ENCODE results near the gene CADPS2. TPM values are rescaled to one million over a fixed set of nuclear protein-coding genes. Genes with fewer than 3 reads are reported as not detected.

CADPS2 gene
- polyA plus RNA-seq, 1 experiment, result 0.38 TPM

DNA sequence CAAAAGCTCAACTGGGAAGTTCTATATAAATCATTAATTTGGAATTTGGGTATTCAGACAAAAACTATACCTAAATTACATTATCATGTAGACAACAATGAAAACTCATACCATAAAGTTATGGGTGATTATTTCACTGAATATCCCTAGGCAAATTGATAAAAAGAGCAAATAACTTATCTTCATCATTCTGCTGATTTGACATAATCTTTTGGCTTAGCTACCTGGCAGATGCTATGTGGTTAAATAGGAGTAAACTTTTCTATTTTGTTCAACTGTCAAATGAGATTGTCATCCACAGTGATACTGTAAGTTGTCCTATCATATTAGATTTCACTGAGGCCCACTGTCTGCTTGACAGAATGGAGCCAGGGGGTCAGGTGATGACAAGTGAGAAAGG, 432.8 kb downstream of the CADPS2 start:
- ChIA-PET CTCF (interaction anchor here (0.7 kb wide), 1 partner anchor 35 kb away, joined by 3 read pairs; no protein-coding TSS in a partner anchor), POLR2A (no interaction called here)
- TF ChIP-seq, protein P1, sequence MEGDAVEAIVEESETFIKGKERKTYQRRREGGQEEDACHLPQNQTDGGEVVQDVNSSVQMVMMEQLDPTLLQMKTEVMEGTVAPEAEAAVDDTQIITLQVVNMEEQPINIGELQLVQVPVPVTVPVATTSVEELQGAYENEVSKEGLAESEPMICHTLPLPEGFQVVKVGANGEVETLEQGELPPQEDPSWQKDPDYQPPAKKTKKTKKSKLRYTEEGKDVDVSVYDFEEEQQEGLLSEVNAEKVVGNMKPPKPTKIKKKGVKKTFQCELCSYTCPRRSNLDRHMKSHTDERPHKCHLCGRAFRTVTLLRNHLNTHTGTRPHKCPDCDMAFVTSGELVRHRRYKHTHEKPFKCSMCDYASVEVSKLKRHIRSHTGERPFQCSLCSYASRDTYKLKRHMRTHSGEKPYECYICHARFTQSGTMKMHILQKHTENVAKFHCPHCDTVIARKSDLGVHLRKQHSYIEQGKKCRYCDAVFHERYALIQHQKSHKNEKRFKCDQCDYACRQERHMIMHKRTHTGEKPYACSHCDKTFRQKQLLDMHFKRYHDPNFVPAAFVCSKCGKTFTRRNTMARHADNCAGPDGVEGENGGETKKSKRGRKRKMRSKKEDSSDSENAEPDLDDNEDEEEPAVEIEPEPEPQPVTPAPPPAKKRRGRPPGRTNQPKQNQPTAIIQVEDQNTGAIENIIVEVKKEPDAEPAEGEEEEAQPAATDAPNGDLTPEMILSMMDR (IDR thresholded peaks at IDR 0.05; ENCODE audit: insufficient read depth, low read depth, low read length), result no peak
- H3K4me3 ChIP-seq (ENCODE audit: low read depth, low read length), result no peak overlapping the region
- H3K36me3 ChIP-seq (ENCODE audit: control insufficient read depth, insufficient read depth, low read length), result no peaks in the 10 kb centered on the region
- no peaks in the 10 kb centered on the region for H3K27me3 ChIP-seq (ENCODE audit: control insufficient read depth, insufficient read depth, low read length)
- DNase-seq (ENCODE audit: low read depth), result no peak

DNA sequence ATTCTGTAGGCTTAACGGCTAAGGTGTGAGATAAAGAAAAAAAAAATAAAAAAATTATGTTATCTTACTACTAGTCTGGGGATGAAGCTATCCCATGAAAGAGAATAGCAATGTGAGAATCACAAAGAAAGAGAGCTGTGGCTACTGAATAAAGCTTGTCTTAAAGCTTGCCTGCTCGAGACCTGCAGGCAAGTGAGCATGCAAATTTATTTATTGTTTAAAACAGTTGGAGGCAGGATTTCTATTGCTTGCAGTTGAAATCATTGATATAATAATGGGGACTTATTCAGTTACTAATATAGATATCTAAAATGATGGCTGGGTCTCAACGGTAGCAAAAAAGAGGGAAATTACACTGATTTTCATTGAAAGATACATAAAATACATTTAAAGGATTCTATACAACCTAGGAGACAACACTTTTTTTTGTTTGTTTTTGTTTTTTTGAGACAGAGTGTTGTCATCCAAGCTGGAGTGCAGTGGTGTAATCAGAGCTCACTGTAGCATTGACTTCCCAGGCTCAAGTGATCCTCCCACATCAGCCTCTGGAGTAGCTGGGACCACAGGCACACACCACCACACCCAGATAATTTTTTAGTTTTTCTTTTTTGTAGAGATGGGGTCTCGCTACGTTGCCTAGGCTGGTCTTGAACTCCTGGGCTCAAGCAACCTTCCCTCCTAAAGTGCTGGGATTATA, 437.2 kb downstream of the CADPS2 start:
- CTCF ChIA-PET, result no interaction called here
- H3K4me3 ChIP-seq (ENCODE audit: low read depth, low read length), result no peak overlapping the region
- TF ChIP-seq, protein P1 (IDR thresholded peaks at IDR 0.05; ENCODE audit: insufficient read depth, low read depth, low read length), result no peak
- POLR2A ChIA-PET, result no interaction called here
- H3K27me3 ChIP-seq (ENCODE audit: control insufficient read depth, insufficient read depth, low read length), result no peaks in the 10 kb centered on the region
- no peak for DNase-seq (ENCODE audit: low read depth)
- no peaks in the 10 kb centered on the region for H3K36me3 ChIP-seq (ENCODE audit: control insufficient read depth, insufficient read depth, low read length)

DNA sequence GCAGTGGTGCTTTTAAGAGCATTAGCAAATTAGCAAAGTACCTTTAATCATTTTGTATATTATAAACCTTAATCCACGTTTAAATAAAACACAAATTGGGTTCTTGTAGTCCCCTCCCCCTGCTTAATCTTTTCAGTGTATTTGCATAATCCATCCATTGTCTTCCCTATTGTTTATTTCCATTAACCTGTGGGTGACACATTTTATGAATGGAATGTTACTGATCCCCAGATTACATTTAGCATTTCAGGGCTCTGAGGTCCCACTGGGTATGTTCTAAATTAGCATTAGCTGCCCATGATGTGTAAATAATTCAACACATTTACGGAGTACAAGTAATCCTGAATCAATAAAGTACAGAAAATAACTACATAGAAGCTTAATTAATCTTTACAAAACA, 443.3 kb downstream of the CADPS2 start:
- POLR2A ChIA-PET, result no interaction called here
- no peak for DNase-seq (ENCODE audit: low read depth)
- CTCF ChIA-PET, result no interaction called here
- H3K4me3 ChIP-seq (ENCODE audit: low read depth, low read length), result no peak overlapping the region
- TF ChIP-seq, protein P1 (IDR thresholded peaks at IDR 0.05; ENCODE audit: insufficient read depth, low read depth, low read length), result no peak
- H3K27me3 ChIP-seq (ENCODE audit: control insufficient read depth, insufficient read depth, low read length), result no peaks in the 10 kb centered on the region
- H3K36me3 ChIP-seq (ENCODE audit: control insufficient read depth, insufficient read depth, low read length), result no peaks in the 10 kb centered on the region

DNA sequence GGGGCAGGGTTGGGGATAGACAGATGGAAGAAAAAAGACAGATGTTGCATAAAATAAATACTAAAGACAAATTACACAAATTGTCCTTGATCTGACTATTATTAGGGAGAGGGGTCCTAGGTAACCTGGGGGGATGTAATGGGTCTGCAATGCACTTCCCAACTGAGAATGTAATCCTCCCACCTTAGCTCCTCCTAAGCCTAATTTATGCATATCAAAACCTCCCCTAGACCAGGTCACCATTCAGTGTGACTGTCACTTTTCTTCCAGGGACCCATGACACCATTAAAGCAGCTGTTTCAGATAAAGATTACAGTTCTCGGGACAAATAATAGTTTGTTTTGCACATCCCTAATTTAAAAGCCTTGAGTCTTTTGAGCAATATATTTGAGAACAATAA, 447.8 kb downstream of the CADPS2 start:
- POLR2A ChIA-PET, result no interaction called here
- DNase-seq (ENCODE audit: low read depth), result no peak
- CTCF ChIA-PET, result no interaction called here
- H3K27me3 ChIP-seq (ENCODE audit: control insufficient read depth, insufficient read depth, low read length), result no peaks in the 10 kb centered on the region
- H3K36me3 ChIP-seq (ENCODE audit: control insufficient read depth, insufficient read depth, low read length), result no peaks in the 10 kb centered on the region
- TF ChIP-seq, protein P1 (IDR thresholded peaks at IDR 0.05; ENCODE audit: insufficient read depth, low read depth, low read length), result no peak
- H3K4me3 ChIP-seq (ENCODE audit: low read depth, low read length), result no peak overlapping the region

- CTCF ChIA-PET, result interaction anchor here (1.3 kb wide), 1 partner anchor 9 kb away, joined by 3 read pairs; no protein-coding TSS in a partner anchor
- no peak for DNase-seq (ENCODE audit: low read depth)
- H3K4me3 ChIP-seq (ENCODE audit: low read depth, low read length), result no peak overlapping the region
- POLR2A ChIA-PET, result no interaction called here
- no peaks in the 10 kb centered on the region for H3K36me3 ChIP-seq (ENCODE audit: control insufficient read depth, insufficient read depth, low read length)
- H3K27me3 ChIP-seq (ENCODE audit: control insufficient read depth, insufficient read depth, low read length), result no peaks in the 10 kb centered on the region
- TF ChIP-seq, protein P1 (IDR thresholded peaks at IDR 0.05; ENCODE audit: insufficient read depth, low read depth, low read length), result no peak
These were observed 448.3 kb downstream of the CADPS2 start for GRCh38 chr7:122438006-122438405.
